HEK293 (cell line): Measurements from ENCODE around the gene ADRA1B.

Experiments
- CTCF ChIP-seq: fragments of 450-650 bp; formaldehyde crosslinking; IDR thresholded peaks from 2 replicates; pipeline ENCODE4 v1.5.1; 2016; ENCODE audit warnings: missing biosample characterization, missing genetic modification characterization
- ZBTB11 ChIP-seq: fragments of 450-650 bp; formaldehyde crosslinking; conservative IDR thresholded peaks from 2 replicates; pipeline ENCODE4 v1.5.1; 2016; ENCODE audit warnings: low read depth, missing biosample characterization, missing genetic modification characterization
- ZBTB21 ChIP-seq: fragments of 450-650 bp; formaldehyde crosslinking; IDR thresholded peaks from 2 replicates; pipeline ENCODE4 v1.5.1; 2017; ENCODE audit warnings: missing biosample characterization, missing genetic modification characterization
- ZNF140 ChIP-seq: fragments of 450-650 bp; formaldehyde crosslinking; IDR thresholded peaks from 2 replicates; pipeline ENCODE4 v1.5.1; 2016; ENCODE audit warnings: missing biosample characterization, missing genetic modification characterization
- ZNF174 ChIP-seq: fragments of 450-650 bp; formaldehyde crosslinking; IDR thresholded peaks from 2 replicates; pipeline ENCODE4 v1.5.0; 2017; ENCODE audit warnings: missing biosample characterization, mild to moderate bottlenecking, missing genetic modification characterization
- ZNF184 ChIP-seq: fragments of 450-650 bp; IDR thresholded peaks from 2 replicates; pipeline ENCODE4 v1.5.1; 2018; ENCODE audit warnings: missing biosample characterization, mild to moderate bottlenecking, missing genetic modification characterization
- ZNF23 ChIP-seq: fragments of 450-650 bp; formaldehyde crosslinking; IDR thresholded peaks from 2 replicates; pipeline ENCODE4 v1.5.1; 2016; ENCODE audit warnings: missing biosample characterization, missing genetic modification characterization, borderline replicate concordance
- ZNF501 ChIP-seq: fragments of 450-650 bp; formaldehyde crosslinking; IDR thresholded peaks from 2 replicates; pipeline ENCODE4 v1.5.1; 2016; ENCODE audit warnings: missing biosample characterization, missing genetic modification characterization
- ZNF514 ChIP-seq: fragments of 450-650 bp; formaldehyde crosslinking; IDR thresholded peaks from 2 replicates; pipeline ENCODE4 v1.5.1; 2016; ENCODE audit warnings: missing biosample characterization, missing genetic modification characterization

GRCh38 chr5:159951387-159951786, 35.1 kb downstream of the ADRA1B start:
- TF ChIP-seq ZNF501: no peak
- no peak for TF ChIP-seq ZNF184
- TF ChIP-seq CTCF: no peak
- TF ChIP-seq ZBTB11: no peak
- TF ChIP-seq ZNF140 (tag by site-specific recombination): no peak
- TF ChIP-seq ZNF174 (tag by site-specific recombination): no peak
- TF ChIP-seq ZBTB21: no peak
- no peak for TF ChIP-seq ZNF514
- TF ChIP-seq ZNF23: no peak
